IMR-90 (cell line): ENCODE results near the gene PSMD10. TPM values are rescaled to one million over a fixed set of nuclear protein-coding genes. Genes with fewer than 3 reads are reported as not detected.

Experiments
- ATAC-seq: fragments of 200-7000 bp; cut with Tn5 transposase; 2 replicates; pipeline ENCODE4 v1.9.1; 2020; ENCODE audit warnings: low read depth, mild to moderate bottlenecking, moderate library complexity
- BruUV-seq: library from RNA; stranded (reverse); fragments of 400-500 nt; replicated peaks from 2 replicates; lab custom pipeline; 2021; lab: Mats Ljungman, UMichigan
- CTCF ChIA-PET: fragments of 300-600 bp; formaldehyde crosslinking; extraction: SDS; loops from one replicate; lab custom pipeline; 2021; ENCODE audit warnings: antibody characterized with exemption; lab: Yijun Ruan, JAX
- POLR2A ChIA-PET: fragments of 300-600 bp; sonication (Branson Sonifier 250); formaldehyde crosslinking; loops from one replicate; lab custom pipeline; 2022; ENCODE audit warnings: antibody characterized with exemption; ENCODE audit not compliant: unreplicated experiment; lab: Charles Lee
- DNase-seq: peaks from one replicate; pipeline ENCODE4 v3.0.0; 2013
- H2AFZ ChIP-seq: replicated peaks from 2 replicates; pipeline ENCODE3; 2013; ENCODE audit warnings: low read length, mild to moderate bottlenecking; ENCODE audit not compliant: poor library complexity
- H2AK5ac ChIP-seq: 2 replicates; pipeline ENCODE4 v1.6.1; 2013; ENCODE audit warnings: low read depth, low read length, inconsistent platforms
- H2AK9ac ChIP-seq: replicated peaks from 2 replicates; pipeline ENCODE3; 2013; ENCODE audit warnings: mild to moderate bottlenecking, low read depth, low read length, moderate library complexity; ENCODE audit not compliant: poor library complexity
- H2BK120ac ChIP-seq: 2 replicates; pipeline ENCODE4 v1.6.1; 2013; ENCODE audit warnings: low read depth, low read length, inconsistent platforms
- H2BK15ac ChIP-seq: 3 replicates; pipeline ENCODE4 v1.6.1; 2013; ENCODE audit warnings: low read depth, low read length, inconsistent platforms
- H2BK20ac ChIP-seq: 2 replicates; pipeline ENCODE4 v1.6.1; 2013; ENCODE audit warnings: low read depth, mild to moderate bottlenecking, inconsistent platforms, low read length, moderate library complexity
- H2BK5ac ChIP-seq: 2 replicates; pipeline ENCODE4 v1.6.1; 2013; ENCODE audit warnings: mild to moderate bottlenecking, low read depth, low read length, inconsistent platforms; ENCODE audit not compliant: poor library complexity, severe bottlenecking
- H3K14ac ChIP-seq: replicated peaks from 2 replicates; pipeline ENCODE4 v1.6.1; 2013; ENCODE audit warnings: low read depth, low read length, inconsistent platforms
- H3K18ac ChIP-seq: 2 replicates; pipeline ENCODE4 v1.6.1; 2013; ENCODE audit warnings: low read depth, low read length, control low read depth
- H3K23ac ChIP-seq: 2 replicates; pipeline ENCODE4 v1.6.1; 2013; ENCODE audit warnings: low read depth, low read length, inconsistent platforms
- H3K27ac ChIP-seq: 2 replicates; pipeline ENCODE4 v1.5.1; 2013; ENCODE audit warnings: mild to moderate bottlenecking, control low read depth, low read length; ENCODE audit not compliant: insufficient read depth
- H3K27me3 ChIP-seq: 2 replicates; pipeline ENCODE4 v1.6.1; 2013; ENCODE audit warnings: low read length; ENCODE audit not compliant: control insufficient read depth, insufficient read depth
- H3K36me3 ChIP-seq: 2 replicates; pipeline ENCODE4 v1.6.1; 2013; ENCODE audit warnings: low read length, mixed read lengths; ENCODE audit not compliant: control insufficient read depth, insufficient read depth
- H3K4ac ChIP-seq: 2 replicates; pipeline ENCODE4 v1.6.1; 2013; ENCODE audit warnings: low read depth, low read length, inconsistent platforms
- H3K4me1 ChIP-seq: 2 replicates; pipeline ENCODE4 v1.6.1; 2013; ENCODE audit warnings: low read length, mixed read lengths; ENCODE audit not compliant: control insufficient read depth, insufficient read depth
- H3K4me2 ChIP-seq: 2 replicates; pipeline ENCODE4 v1.6.1; 2013; ENCODE audit warnings: low read depth, mild to moderate bottlenecking, control low read depth, low read length, moderate library complexity
- H3K4me3 ChIP-seq: 2 replicates; pipeline ENCODE4 v1.5.1; 2013; ENCODE audit warnings: low read depth, mild to moderate bottlenecking, control low read depth, low read length, moderate library complexity; ENCODE audit not compliant: insufficient read depth
- H3K56ac ChIP-seq: 2 replicates; pipeline ENCODE4 v1.6.1; 2013; ENCODE audit warnings: low read length, inconsistent platforms; ENCODE audit not compliant: insufficient read depth; ENCODE audit errors: extremely low read depth
- H3K79me1 ChIP-seq, 2 experiments: 2 replicates each; pipeline ENCODE4 v1.6.1; 2013; ENCODE audit warnings: low read length in 2 of 2, inconsistent platforms in 1 of 2, low read depth in 1 of 2
- H3K9ac ChIP-seq: 2 replicates; pipeline ENCODE4 v1.6.1; 2013; ENCODE audit warnings: low read depth, low read length, control low read depth
- H3K9me1 ChIP-seq: 2 replicates; pipeline ENCODE4 v1.6.1; 2013; ENCODE audit warnings: low read length, inconsistent platforms; ENCODE audit not compliant: insufficient read depth
- H3K9me3 ChIP-seq: 2 replicates; pipeline ENCODE4 v1.6.1; 2013; ENCODE audit warnings: low read length; ENCODE audit not compliant: control insufficient read depth, insufficient read depth
- H4K20me1 ChIP-seq: 2 replicates; pipeline ENCODE4 v1.6.1; 2013; ENCODE audit warnings: low read length, inconsistent platforms; ENCODE audit not compliant: insufficient read depth
- H4K5ac ChIP-seq: 2 replicates; pipeline ENCODE4 v1.6.1; 2013; ENCODE audit warnings: mild to moderate bottlenecking, low read depth, low read length, control low read depth
- H4K8ac ChIP-seq, 2 experiments: 2 replicates each; pipeline ENCODE4 v1.6.1; 2013; ENCODE audit warnings: low read depth in 2 of 2, low read length in 2 of 2, control low read depth in 1 of 2, inconsistent platforms in 1 of 2
- H4K91ac ChIP-seq: 2 replicates; pipeline ENCODE4 v1.6.1; 2013; ENCODE audit warnings: low read depth, low read length, inconsistent platforms; ENCODE audit not compliant: insufficient read depth
- BHLHE40 ChIP-seq: fragments of 150-350 bp; IDR thresholded peaks from 2 replicates; pipeline ENCODE4 v1.6.1; 2016; ENCODE audit warnings: mild to moderate bottlenecking, low read depth, low read length
- CTCF ChIP-seq: conservative IDR thresholded peaks from 2 replicates; pipeline ENCODE4 v1.5.1; 2012; ENCODE audit warnings: mild to moderate bottlenecking, low read depth, low read length, improper control_type of control experiment
- MAFK ChIP-seq: IDR thresholded peaks from 2 replicates; pipeline ENCODE4 v1.6.1; 2012; ENCODE audit warnings: low read depth, low read length, improper control_type of control experiment
- MAZ ChIP-seq: IDR thresholded peaks from 2 replicates; pipeline ENCODE4 v1.6.1; 2012; ENCODE audit warnings: low read depth, mild to moderate bottlenecking, low read length, improper control_type of control experiment, moderate library complexity, borderline replicate concordance
- MXI1 ChIP-seq: IDR thresholded peaks from 2 replicates; pipeline ENCODE4 v1.6.1; 2012; ENCODE audit warnings: low read depth, mild to moderate bottlenecking, low read length, moderate library complexity, borderline replicate concordance
- POLR2A ChIP-seq: IDR thresholded peaks from 2 replicates; pipeline ENCODE4 v1.6.1; 2012; ENCODE audit warnings: mild to moderate bottlenecking, low read depth, low read length
- RFX5 ChIP-seq: IDR thresholded peaks from 2 replicates; pipeline ENCODE4 v1.8.0; 2012; ENCODE audit warnings: low read depth, mild to moderate bottlenecking, low read length, moderate library complexity
- USF2 ChIP-seq: fragments of 150-350 bp; IDR thresholded peaks from 2 replicates; pipeline ENCODE4 v1.6.1; 2017; ENCODE audit warnings: mild to moderate bottlenecking, antibody characterized with exemption, low read length, low read depth
- WGBS, 2 experiments: methylation state at CpG; one replicate each; pipeline versions ENCODE4 v1.1.5 to v1.1.7; 2013; ENCODE audit warnings: missing lambda C conversion rate in 2 of 2; ENCODE audit not compliant: insufficient read length in 1 of 2; ENCODE audit errors: extremely low coverage in 2 of 2; 5-methylcytosine and 5-hydroxymethylcytosine counted together
- dilution Hi-C: fragments of 300-500 bp; cut with HindIII; formaldehyde crosslinking; loops from one replicate; pipeline ENCODE4 v1.14.3; 2018; ENCODE audit warnings: low sequenced_read_pairs; ENCODE audit not compliant: unreplicated experiment
- in situ Hi-C: fragments of 300-500 bp; cut with MboI; formaldehyde crosslinking; loops from 3 replicates; pipeline ENCODE4 v1.14.3; 2019; ENCODE audit warnings: low sequenced_read_pairs, inconsistent platforms, mixed read lengths
- intact Hi-C: fragments of 100-400 bp; cut with micrococcal nuclease; formaldehyde crosslinking; loops from 2 replicates; pipeline ENCODE4 v1.10.0; 2022
- polyA plus RNA-seq, 3 experiments: library from polyadenylated mRNA; depleted of rRNA; stranded (reverse); fragments of >200 nt; gene quantifications; 2 replicates each; pipeline ENCODE4 v1.2.3, GENCODE V29; 2012; ENCODE audit warnings: low replicate concordance in 1 of 3
- total RNA-seq: library from RNA; depleted of rRNA; stranded (reverse); fragments of >200 nt; gene quantifications from 2 replicates; pipeline ENCODE4 v1.2.3, GENCODE V29; 2012

The PSMD10 gene
- total and polyA plus RNA-seq, 2 of the 4 experiments (the other 2 are of a cell fraction) = 62.0 to 122 TPM

- Histone ChIP-seq H3K14ac (no peak overlapping the region), H4K8ac (no peak overlapping the region), H2AK5ac (no peak overlapping the region), H3K79me1 (no peaks in the 10 kb centered on the region), H3K4ac (no peak overlapping the region), H2AK9ac (no peak overlapping the region), H2BK120ac (no peak overlapping the region), H3K56ac (no peak overlapping the region), H3K9me3 (no peaks in the 10 kb centered on the region), H2BK20ac (no peak overlapping the region), H4K91ac (no peak overlapping the region), H3K27me3 (peaks cover 49% of the 10 kb centered on the region), H4K20me1 (no peaks in the 10 kb centered on the region), H3K4me1 (no peaks in the 10 kb centered on the region), H4K5ac (no peak overlapping the region), H3K4me3 (no peak overlapping the region), H3K27ac (no peak overlapping the region), H3K36me3 (no peaks in the 10 kb centered on the region), H2BK5ac (no peak overlapping the region), H3K4me2 (no peak overlapping the region), H3K23ac (no peak overlapping the region), H2BK15ac (no peak overlapping the region), H2AFZ (no peak overlapping the region), H3K9ac (no peak overlapping the region), H3K18ac (no peak overlapping the region), H3K9me1 (no peaks in the 10 kb centered on the region; the same call in 1 of the 2 replicates)
- intact Hi-C loops (no loop called here), dilution Hi-C loops (no loop called here), in situ Hi-C loops (no loop called here)
- ATAC-seq (no peak), DNase-seq (no peak)
- BruUV-seq = no TSS peak
- no peak for TF ChIP-seq MXI1
- no peak for TF ChIP-seq MAFK
- TF ChIP-seq BHLHE40 = no peak
- no peak for TF ChIP-seq POLR2A
- no peak for TF ChIP-seq USF2
- no peak for TF ChIP-seq RFX5
- TF ChIP-seq CTCF = no peak
- no peak for TF ChIP-seq MAZ
- ChIA-PET CTCF (no interaction called here), POLR2A (no interaction called here)
- WGBS, 2 experiments = no CpG with 5 or more reads among the region's 1 CpG
Measured at GRCh38 chrX:108064001-108064400, 27.3 kb downstream of the PSMD10 start.
